ENCODE results near the gene TUT1. TPM values are rescaled to one million over a fixed set of nuclear protein-coding genes. Genes with fewer than 3 reads are reported as not detected.
"Not testable (repeated sequence)": the region's sequence is repeated elsewhere in the genome, so short reads cannot be mapped to it uniquely, and the experiment has no call there.

The TUT1 gene
- total RNA-seq, 1 experiment from 2014 or later = 6.4 TPM

GRCh38 chr11:62605902-62606301 lies 14.6 kb upstream of the TUT1 start:
- DNase-seq (ENCODE audit: extremely low read depth, low read depth) = no peak

- DNase-seq (ENCODE audit: extremely low read depth, low read depth) = no peak
Observed at GRCh38 chr11:62605467-62605866, 14.1 kb upstream of the TUT1 start.

- no peak for DNase-seq (ENCODE audit: extremely low read depth, low read depth)
Observed at GRCh38 chr11:62604460-62605120, 13.3 kb upstream of the TUT1 start.

DNA sequence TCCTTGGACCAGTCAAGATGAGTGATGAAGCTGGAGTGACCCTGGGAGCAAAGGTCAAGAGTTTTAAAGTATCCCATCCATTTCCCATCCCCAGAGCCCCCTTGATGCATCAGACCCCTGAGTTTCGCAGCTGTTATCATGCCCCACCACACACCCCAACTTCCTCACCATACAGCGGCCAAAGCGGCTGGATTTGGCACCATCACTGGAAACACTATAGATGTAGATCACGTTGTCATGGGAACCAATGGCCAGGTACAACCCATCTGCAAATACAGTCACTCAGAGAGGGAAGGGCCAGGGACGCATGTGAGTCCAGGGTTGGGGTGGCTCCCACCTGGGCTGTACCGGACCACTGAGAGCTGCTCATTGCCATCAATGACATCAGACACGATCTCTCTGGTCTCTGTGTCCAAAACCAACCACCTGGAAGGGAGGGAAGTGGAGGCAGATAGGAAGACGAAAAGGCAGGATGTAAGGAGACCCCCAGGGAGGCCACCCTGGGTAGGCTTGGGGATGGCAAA lies 12.5 kb upstream of the TUT1 start:
- no peak for DNase-seq (ENCODE audit: extremely low read depth, low read depth)

GRCh38 chr11:62603072-62603408 lies 11.7 kb upstream of the TUT1 start:
- no peak for DNase-seq (ENCODE audit: extremely low read depth, low read depth)

GRCh38 chr11:62602141-62603071 lies 11.1 kb upstream of the TUT1 start:
- no peak for DNase-seq (ENCODE audit: extremely low read depth, low read depth)

- DNase-seq (ENCODE audit: extremely low read depth, low read depth) = peak; percentile 94
Observed at GRCh38 chr11:62601372-62602140, 10.2 kb upstream of the TUT1 start, which contains the start of gene MTA2. Gene MTA2, minus strand, starts transcription at chr11:62601865. Its CDS starts 415 bp downstream, at chr11:62601450.

- no peak for DNase-seq (ENCODE audit: extremely low read depth, low read depth)
Observed at GRCh38 chr11:62601122-62601371, 9.7 kb upstream of the TUT1 start.

DNA sequence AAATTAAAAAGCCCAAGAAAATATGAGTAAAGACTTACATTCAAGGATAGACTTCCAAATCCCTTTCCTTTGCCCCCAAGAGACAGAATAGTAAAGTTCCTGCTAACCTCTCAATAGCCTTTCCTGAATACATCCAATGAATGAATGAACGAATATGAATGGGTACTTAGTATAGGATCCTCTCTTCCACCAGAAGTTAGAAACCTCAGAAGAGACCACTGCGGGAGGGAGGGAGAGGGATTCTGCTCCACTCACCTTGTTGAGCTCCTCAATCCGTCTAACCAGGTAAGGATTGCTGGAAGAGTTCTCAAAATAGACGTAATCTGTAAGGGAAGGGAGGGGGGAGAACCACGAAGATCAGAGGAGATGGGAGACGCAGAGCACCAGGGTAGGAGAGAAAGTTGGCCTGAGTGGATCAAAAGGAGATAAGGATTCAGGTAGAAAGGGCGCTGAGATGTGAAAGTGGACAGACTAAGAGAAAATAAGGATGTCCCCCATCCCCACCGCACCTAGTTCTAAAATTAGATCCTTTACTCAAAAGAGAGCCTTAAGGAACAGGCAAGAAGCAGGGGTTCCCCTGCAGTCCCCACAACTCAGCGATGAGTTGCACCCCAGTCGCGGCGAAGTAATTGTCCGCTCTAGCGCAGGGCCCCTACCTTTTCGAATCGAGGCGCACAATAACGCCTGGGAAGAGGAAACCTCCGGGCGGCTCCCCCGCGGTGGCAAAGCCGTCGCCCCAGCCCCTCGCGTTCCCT lies 9.2 kb upstream of the TUT1 start:
- no peak for DNase-seq (ENCODE audit: extremely low read depth, low read depth)

GRCh38 chr11:62599901-62600300 lies 8.6 kb upstream of the TUT1 start:
- DNase-seq (ENCODE audit: extremely low read depth, low read depth) = no peak

DNA sequence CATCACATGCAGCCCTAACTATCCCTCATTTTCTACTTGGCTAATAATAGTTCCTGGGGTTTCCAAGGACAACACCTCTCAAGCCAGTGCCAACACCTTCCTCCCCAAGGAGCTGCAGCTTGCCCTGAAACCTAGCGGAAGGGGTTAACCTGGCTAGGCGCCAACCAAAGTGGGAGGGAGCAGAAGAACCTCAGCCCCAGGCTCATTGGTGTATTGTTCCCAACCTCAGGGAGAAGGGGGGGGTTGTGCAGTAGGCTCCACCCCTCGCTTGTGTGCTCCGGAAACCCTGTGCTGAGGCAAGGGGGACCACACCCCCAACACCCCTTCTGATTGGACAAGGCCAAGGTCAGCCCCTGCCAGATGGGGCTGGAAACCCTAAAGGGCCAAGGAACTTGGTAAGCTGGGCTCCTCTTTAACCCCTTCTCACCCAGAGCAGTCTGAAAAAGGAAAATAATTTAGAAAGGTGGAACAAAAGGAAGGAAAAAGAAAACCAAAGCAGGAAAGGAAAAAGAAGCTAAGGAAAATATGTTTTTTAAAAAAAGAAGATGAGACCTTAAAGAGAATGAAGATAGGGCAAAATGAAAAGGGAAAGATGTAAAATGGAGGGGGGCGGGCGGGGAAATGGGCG lies 7.9 kb upstream of the TUT1 start:
- peak; percentile 95 for DNase-seq (ENCODE audit: extremely low read depth, low read depth)

GRCh38 chr11:62595124-62595523 lies 3.8 kb upstream of the TUT1 start:
- DNase-seq (ENCODE audit: extremely low read depth, low read depth) = no peak

DNA sequence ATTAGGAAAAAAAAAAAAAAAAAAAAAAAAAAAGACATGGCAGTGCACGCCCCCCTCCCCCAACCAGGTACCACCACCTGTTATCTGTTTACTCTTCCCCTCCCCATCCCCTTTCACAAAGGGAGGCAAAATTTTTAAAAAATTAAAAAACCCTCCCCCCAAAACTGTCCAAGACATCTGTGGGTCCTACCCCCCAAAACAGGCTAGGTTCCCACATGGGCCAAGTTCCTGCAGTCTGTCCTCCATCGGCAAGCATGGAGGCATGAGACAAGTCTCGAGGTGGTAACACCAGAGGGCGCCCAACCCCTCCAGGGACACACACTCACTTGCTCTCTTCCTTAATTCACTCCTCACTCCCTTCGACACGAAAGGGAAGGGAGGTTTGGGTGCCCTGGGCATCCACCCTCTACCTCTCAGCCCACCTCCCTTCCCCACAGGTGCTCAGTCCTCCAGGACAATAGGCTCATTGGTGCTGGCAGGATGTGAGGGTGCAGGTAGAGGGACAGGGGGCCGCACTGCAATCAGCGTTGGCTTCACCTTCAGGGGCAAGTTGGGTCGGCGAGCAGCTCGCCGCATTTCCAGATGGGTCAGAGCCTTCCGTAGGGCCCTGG lies 2.2 kb upstream of the TUT1 start:
- DNase-seq (ENCODE audit: extremely low read depth, low read depth) = peak; percentile 69

GRCh38 chr11:62592989-62593421 lies 1.7 kb upstream of the TUT1 start:
- no peak for DNase-seq (ENCODE audit: extremely low read depth, low read depth)

DNA sequence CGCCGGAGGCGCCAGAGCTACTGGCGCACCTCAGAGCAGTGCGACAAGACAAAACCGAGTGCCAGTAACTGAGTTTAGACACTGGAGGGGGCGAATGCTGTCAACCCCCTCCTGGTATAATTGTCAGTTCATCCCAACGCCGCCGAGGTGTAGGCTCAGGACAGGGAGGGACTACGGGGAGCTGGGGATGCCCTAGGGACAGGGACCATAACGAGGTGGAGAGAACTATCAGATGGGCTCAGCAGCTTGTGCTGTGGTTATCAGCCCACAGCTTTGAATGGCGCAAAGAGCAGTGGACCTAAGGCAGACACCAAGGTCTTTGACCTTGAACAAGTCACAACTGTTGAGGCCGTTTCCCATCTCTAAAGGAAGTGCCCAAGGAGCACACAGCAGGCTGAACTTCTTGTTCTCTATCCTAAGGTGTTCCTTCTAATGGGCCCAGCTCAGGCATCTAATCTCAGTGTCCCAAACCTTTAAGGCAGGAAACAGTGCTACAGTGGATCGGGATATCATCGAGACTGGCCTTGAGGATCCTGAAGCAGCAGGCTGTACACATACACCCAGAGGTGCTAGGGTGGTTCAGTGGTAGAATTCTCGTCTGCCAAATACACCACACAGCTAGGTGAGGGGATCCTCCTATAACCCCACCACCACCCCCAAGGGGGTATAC lies 958 bp upstream of the TUT1 start:
- DNase-seq (ENCODE audit: extremely low read depth, low read depth) = no peak

DNA sequence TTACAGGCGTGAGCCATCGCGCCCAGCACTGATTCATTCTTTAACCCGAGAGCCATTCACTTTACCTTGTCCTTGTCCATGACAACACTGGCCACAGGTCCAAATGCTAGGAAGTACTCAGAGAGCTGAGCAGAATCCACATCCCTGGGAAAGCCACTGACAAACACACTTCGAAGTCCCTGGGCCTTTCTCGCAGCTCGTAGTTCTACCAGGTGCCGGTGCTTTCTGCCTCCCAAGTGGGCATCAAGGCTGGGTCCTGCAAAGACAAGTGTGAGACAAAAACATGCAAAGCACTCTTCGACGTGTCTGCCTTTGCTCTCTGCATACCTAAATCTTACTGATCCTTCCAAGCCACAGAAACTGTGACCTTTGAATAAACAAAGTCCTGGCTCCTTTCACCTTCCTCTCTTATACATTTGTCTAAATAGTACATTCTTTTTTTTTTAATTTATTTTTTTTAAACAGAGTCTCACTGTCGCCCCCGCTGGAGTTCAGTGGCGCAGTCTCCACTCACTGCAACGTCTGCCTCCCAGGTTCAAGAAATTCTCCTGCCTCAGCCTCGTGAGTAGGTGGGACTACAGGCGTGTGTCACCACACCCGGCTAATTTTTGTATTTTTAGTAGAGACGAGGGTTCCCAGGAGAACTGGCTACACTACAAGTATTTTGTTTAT lies 2.2 kb downstream of the TUT1 start:
- no peak for DNase-seq (ENCODE audit: extremely low read depth, low read depth)

DNA sequence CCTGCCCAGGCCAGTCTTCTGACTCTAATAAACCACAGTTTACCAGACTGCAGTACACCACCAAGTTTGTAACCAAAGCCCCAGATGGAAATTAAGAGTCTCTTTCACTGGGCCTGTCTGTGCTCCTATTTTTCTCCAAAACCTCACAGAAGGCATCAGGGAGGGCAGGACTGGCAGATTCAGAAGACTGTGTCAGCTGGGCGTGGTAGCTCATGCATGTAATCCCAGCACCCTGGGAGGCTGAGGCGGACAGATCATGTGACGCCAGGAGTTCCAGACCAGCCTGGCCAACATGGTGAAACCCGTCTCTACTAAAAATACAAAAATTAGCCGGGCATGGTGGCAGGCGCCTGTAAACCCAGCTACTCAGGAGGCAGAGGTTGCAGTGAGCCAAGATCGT lies 6.0 kb downstream of the TUT1 start:
- not testable (repeated sequence) for DNase-seq (ENCODE audit: extremely low read depth, low read depth)

DNA sequence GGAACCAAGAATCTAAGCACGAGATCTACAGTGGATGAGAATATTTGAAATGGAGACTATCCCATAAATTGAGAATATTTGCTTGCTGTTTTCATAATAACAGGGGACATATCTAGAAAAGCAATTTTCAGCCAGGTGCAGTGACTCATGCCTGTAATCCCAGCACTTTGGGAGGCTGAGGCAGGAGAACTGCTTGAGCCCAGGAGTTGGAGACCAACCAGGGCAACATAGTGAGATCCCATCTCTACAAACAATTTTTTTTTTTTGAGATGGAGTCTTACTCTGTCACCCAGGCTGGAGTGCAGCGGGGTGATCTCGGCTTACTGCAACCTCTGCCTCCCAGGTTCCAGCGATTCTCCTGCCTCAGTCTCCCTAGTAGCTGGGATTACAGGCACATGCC lies 9.6 kb downstream of the TUT1 start:
- DNase-seq (ENCODE audit: extremely low read depth, low read depth) = not testable (repeated sequence)

Data from NCI-H460 (cell line).